Measurements from ENCODE around the gene THAP11.

GRCh38 chr16:67843343-67843765 lies 1.2 kb downstream of the THAP11 start:
- TF ChIP-seq CTCF (conservative IDR thresholded peaks at IDR 0.05; ENCODE audit: low read depth in 2 of 2) (no peak), EZH2 (IDR thresholded peaks at IDR 0.05; ENCODE audit: low read depth, unreplicated experiment) (no peak), REST (IDR thresholded peaks at IDR 0.05; ENCODE audit: unreplicated experiment) (no peak), POLR2AphosphoS5 (IDR thresholded peaks at IDR 0.05; ENCODE audit: low read depth) (no peak), EZH2phosphoT487 (IDR thresholded peaks at IDR 0.05; ENCODE audit: unreplicated experiment) (no peak)
